Endothelial cell of umbilical vein (primary cell): ENCODE results near the gene MSL1.

Experiments
- EZH2 ChIP-seq: IDR thresholded peaks from 2 replicates; pipeline ENCODE4 v1.6.1; 2012; ENCODE audit warnings: borderline replicate concordance, low read depth, mild to moderate bottlenecking, moderate library complexity, low read length, inconsistent platforms; ENCODE audit not compliant: severe bottlenecking
- FOS ChIP-seq: IDR thresholded peaks from 2 replicates; pipeline ENCODE4 v1.6.1; 2011; ENCODE audit warnings: mild to moderate bottlenecking, low read length, moderate library complexity, borderline replicate concordance; ENCODE audit not compliant: insufficient read depth
- GATA2 ChIP-seq: IDR thresholded peaks from 2 replicates; pipeline ENCODE4 v1.7.0; 2011; ENCODE audit warnings: low read depth, mild to moderate bottlenecking, moderate library complexity, mixed read lengths, low read length; ENCODE audit not compliant: insufficient read length, insufficient read depth
- JUN ChIP-seq: IDR thresholded peaks from 2 replicates; pipeline ENCODE4 v1.6.1; 2011; ENCODE audit warnings: borderline replicate concordance, low read depth; ENCODE audit not compliant: insufficient read length, insufficient read depth
- MYC ChIP-seq: IDR thresholded peaks from one replicate; pipeline ENCODE4 v1.6.1; 2011; ENCODE audit warnings: mild to moderate bottlenecking, low read depth, low read length
- POLR2A ChIP-seq: IDR thresholded peaks from 2 replicates; pipeline ENCODE4 v1.6.1; 2012; ENCODE audit warnings: low read depth, mild to moderate bottlenecking, control low read depth, low read length
- POLR2AphosphoS5 ChIP-seq: IDR thresholded peaks from 2 replicates; pipeline ENCODE4 v1.6.1; 2012; ENCODE audit warnings: low read depth, mild to moderate bottlenecking, control low read depth, low read length, moderate library complexity; ENCODE audit not compliant: insufficient read depth
- TF ChIP-seq, protein P1 (sequence below), 2 donors: IDR thresholded peaks; 1 replicate in 1 of 2; 2 replicates in 1 of 2; pipeline ENCODE4 v1.5.1; 2011; ENCODE audit warnings: low read length in 2 of 2, mild to moderate bottlenecking in 2 of 2, moderate library complexity in 2 of 2, control low read depth in 1 of 2, inconsistent platforms in 1 of 2, low read depth in 1 of 2; ENCODE audit not compliant: insufficient read depth in 1 of 2; ENCODE audit errors: extremely low read depth in 1 of 2

DNA sequence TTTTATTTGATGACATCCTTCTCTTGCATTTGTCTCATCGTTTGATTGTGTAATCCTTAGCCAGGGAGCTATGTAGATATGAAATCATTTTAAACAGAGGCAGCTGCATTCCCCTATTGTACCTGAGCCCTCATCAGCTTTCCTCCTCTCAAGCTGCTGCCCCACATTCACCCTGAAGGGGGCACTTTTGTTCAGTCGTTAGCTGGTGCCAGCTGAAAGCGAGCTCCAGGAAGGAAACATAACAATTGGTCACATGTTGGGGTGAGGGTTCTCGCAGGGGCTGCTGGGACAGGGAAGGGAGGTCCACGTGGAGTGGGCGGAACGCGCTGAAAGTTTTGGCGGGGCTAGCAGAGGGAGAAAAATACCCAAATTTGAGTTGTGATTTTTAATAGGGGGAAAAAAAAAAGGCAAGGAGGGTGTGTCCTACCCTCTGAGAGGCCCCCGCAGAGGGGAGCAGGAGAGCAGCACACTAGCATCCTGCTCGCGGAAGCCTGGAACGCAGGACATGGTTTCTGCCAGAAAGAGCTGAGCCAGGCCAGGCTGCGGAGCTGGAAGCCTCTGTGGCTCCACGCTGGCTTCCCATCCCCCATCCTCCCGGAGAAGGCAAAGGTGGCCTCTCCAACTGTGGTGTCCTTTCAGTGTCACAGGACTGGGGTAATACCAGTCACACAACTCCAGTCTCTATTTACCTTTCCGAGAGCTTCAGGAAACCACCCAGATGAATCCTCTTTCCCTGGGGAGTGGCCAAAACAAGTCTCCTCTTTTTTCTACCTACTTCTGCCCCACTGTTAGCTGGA lies 8.5 kb upstream of the MSL1 start:
- TF ChIP-seq POLR2A (no peak), FOS (no peak), GATA2 (no peak), POLR2AphosphoS5 (peak; percentile 66), JUN (no peak), EZH2 (no peak), MYC (peak; percentile 98)
- TF ChIP-seq, protein P1, sequence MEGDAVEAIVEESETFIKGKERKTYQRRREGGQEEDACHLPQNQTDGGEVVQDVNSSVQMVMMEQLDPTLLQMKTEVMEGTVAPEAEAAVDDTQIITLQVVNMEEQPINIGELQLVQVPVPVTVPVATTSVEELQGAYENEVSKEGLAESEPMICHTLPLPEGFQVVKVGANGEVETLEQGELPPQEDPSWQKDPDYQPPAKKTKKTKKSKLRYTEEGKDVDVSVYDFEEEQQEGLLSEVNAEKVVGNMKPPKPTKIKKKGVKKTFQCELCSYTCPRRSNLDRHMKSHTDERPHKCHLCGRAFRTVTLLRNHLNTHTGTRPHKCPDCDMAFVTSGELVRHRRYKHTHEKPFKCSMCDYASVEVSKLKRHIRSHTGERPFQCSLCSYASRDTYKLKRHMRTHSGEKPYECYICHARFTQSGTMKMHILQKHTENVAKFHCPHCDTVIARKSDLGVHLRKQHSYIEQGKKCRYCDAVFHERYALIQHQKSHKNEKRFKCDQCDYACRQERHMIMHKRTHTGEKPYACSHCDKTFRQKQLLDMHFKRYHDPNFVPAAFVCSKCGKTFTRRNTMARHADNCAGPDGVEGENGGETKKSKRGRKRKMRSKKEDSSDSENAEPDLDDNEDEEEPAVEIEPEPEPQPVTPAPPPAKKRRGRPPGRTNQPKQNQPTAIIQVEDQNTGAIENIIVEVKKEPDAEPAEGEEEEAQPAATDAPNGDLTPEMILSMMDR (IDR thresholded peaks at IDR 0.05; ENCODE audit: extremely low read depth in 1 of 2, insufficient read depth in 1 of 2, low read depth in 1 of 2, low read length in 2 of 2): peak; percentile 47 to 86
